SJSA1 (cell line): Measurements from ENCODE around the gene ZBTB44. TPM values are rescaled to one million over a fixed set of nuclear protein-coding genes. Genes with fewer than 3 reads are reported as not detected.
"Not testable (repeated sequence)": the region's sequence is repeated elsewhere in the genome, so short reads cannot be mapped to it uniquely, and the experiment has no call there.

Source experiments
- DNase-seq, 2 experiments: peaks; one replicate each; pipeline ENCODE4 v3.0.0-alpha.2; 2015 to 2020; ENCODE audit warnings: low spot score in 2 of 2, low read depth in 1 of 2
- H3K27ac ChIP-seq: fragments of 250-450 bp; sonication (Bioruptor Pico); 2 replicates; pipeline ENCODE4 v1.5.1; 2020; ENCODE audit warnings: mild to moderate bottlenecking, moderate library complexity
- H3K27me3 ChIP-seq: fragments of 250-450 bp; sonication (Bioruptor Pico); replicated peaks from 2 replicates; pipeline ENCODE4 v1.5.1; 2020; ENCODE audit warnings: mild to moderate bottlenecking, moderate library complexity
- H3K36me3 ChIP-seq: fragments of 250-450 bp; sonication (Bioruptor Pico); 2 replicates; pipeline ENCODE4 v1.5.1; 2020; ENCODE audit warnings: mild to moderate bottlenecking
- H3K4me1 ChIP-seq: fragments of 250-450 bp; sonication (Bioruptor Pico); replicated peaks from 2 replicates; pipeline ENCODE4 v1.6.1; 2021; ENCODE audit warnings: mild to moderate bottlenecking
- H3K4me3 ChIP-seq: fragments of 250-450 bp; sonication (Bioruptor Pico); 2 replicates; pipeline ENCODE4 v1.5.1; 2020; ENCODE audit warnings: mild to moderate bottlenecking
- H3K9me3 ChIP-seq: fragments of 250-450 bp; sonication (Bioruptor Pico); replicated peaks from 2 replicates; pipeline ENCODE4 v1.5.1; 2020; ENCODE audit warnings: mild to moderate bottlenecking
- total RNA-seq: library from RNA; depleted of rRNA; stranded (reverse); fragments of >200 nt; shearing (Covaris generic); gene quantifications from 2 replicates; pipeline ENCODE4 v1.2.3, GENCODE V29; 2014

The ZBTB44 gene
- total RNA-seq, 1 experiment from 2014 or later, result 14.4 TPM

DNA sequence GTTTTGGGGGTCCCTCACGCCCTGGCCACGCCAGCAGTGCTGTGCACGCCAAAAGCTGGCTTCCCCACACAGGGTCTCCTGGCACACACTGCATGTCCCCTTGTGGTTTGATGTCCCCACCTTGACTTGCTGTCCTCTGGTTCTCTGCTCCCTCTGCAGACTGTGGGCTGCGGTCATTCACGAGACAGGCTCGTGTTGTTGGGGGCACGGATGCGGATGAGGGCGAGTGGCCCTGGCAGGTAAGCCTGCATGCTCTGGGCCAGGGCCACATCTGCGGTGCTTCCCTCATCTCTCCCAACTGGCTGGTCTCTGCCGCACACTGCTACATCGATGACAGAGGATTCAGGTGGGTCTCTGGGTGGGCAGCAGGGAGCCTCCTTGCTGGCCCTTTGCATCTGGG is 114.9 kb downstream of the ZBTB44 start:
- Histone ChIP-seq H3K4me1 (no peaks in the 10 kb centered on the region), H3K9me3 (no peaks in the 10 kb centered on the region), H3K4me3 (no peak overlapping the region), H3K36me3 (no peaks in the 10 kb centered on the region), H3K27ac (no peak overlapping the region), H3K27me3 (no peaks in the 10 kb centered on the region)
- DNase-seq, result no peak

DNA sequence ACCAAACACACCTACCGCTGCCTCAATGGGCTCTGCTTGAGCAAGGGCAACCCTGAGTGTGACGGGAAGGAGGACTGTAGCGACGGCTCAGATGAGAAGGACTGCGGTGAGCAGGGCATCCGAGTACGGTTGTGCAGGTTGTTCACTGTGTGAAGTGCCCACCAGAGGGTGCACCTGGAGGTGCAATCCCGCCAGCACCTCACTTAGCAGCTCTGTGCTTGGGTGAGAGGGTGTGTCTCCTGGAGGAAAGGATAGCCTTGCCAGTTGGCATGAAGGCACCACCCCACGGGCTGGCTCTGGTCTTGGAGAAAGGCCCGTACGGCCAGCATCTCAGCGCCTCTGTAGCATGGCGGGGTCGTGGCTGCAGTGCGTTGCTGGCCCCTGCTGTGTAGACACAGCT is 115.8 kb downstream of the ZBTB44 start:
- Histone ChIP-seq H3K4me1 (no peaks in the 10 kb centered on the region), H3K36me3 (no peaks in the 10 kb centered on the region), H3K4me3 (no peak overlapping the region), H3K27ac (no peak overlapping the region), H3K27me3 (no peaks in the 10 kb centered on the region), H3K9me3 (no peaks in the 10 kb centered on the region)
- DNase-seq, result no peak

DNA sequence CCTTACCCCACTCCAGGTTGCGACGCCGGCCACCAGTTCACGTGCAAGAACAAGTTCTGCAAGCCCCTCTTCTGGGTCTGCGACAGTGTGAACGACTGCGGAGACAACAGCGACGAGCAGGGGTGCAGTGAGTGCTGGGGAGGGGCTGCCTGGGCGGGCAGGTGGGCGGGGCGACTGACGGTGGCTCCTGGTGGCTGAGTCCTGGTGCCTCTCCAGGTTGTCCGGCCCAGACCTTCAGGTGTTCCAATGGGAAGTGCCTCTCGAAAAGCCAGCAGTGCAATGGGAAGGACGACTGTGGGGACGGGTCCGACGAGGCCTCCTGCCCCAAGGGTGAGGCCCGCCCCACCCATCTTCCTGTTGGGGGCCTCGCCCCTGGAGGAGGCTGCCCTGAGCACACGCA is 116.4 kb downstream of the ZBTB44 start:
- no peak overlapping the region for H3K4me3 ChIP-seq
- H3K36me3 ChIP-seq, result no peaks in the 10 kb centered on the region
- H3K27me3 ChIP-seq, result no peaks in the 10 kb centered on the region
- H3K9me3 ChIP-seq, result no peaks in the 10 kb centered on the region
- H3K4me1 ChIP-seq, result no peaks in the 10 kb centered on the region
- no peak overlapping the region for H3K27ac ChIP-seq
- DNase-seq, result no peak

DNA sequence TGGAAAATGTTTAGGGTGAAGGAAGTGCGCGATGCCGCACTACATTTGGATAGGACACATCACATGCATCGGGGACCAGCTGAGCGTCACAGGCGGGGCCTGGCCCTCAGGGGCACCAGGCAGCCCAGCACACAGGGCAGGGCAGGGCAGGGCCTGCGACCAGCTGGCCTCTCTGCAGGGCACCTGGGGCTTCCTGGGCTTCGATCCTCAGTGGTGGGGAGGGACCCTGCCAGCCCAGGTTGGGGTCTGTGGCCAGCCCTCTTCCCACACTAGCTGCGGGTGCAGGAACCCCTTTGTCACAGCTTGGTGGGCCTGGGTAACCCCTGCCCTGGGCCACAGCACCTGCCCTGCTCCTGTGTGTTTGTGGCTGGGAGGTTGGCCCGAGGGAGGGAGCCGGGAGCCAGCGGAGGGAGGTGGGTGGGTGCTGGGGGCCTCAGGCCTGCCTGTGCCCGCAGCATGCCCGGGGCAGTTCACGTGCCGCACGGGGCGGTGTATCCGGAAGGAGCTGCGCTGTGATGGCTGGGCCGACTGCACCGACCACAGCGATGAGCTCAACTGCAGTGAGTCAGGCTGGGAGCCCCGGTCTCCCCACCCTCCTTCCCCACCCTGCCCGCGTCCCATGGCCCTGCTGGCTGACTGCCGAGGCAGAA is 117.2 kb downstream of the ZBTB44 start:
- Histone ChIP-seq H3K4me1 (no peaks in the 10 kb centered on the region), H3K27ac (no peak overlapping the region), H3K27me3 (no peaks in the 10 kb centered on the region), H3K36me3 (no peaks in the 10 kb centered on the region), H3K4me3 (no peak overlapping the region), H3K9me3 (no peaks in the 10 kb centered on the region)
- no peak for DNase-seq

DNA sequence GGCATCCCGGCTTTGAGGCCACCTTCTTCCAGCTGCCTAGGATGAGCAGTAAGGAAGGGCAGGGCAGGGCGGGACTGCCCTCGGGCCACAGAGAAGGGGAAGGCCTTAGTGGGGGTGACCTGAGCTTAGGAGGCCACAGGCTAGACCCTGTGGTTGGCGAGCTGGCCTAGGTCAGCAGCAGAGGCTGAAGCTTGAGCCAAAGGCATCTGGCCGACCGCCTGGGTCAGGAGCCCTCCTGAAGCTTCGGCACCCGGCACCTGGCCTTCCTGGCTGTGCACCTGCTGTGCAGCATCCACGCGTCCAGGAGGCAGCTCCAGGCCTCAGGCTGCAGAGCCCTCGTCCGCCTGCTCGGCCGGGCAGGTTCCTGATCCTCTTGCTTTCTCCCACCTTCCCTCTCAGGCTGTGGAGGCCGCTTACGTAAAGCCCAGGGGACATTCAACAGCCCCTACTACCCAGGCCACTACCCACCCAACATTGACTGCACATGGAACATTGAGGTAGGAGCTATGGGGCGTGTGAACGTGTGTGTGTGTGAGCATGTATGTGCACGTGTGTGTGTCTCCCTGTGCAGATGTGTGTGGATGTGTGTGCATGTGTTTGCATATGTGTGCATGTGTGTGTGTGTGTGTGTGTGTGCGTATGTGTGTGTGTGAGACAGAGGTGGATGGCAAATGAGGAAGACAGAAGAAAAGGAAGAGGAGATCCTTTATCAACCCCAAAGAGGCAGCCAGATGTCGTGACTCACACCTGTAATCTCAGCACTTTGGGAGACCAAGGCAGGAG is 120.3 kb downstream of the ZBTB44 start:
- H3K4me3 ChIP-seq, result no peak overlapping the region
- no peaks in the 10 kb centered on the region for H3K27me3 ChIP-seq
- H3K4me1 ChIP-seq, result no peaks in the 10 kb centered on the region
- DNase-seq, result no peak
- no peaks in the 10 kb centered on the region for H3K36me3 ChIP-seq
- H3K9me3 ChIP-seq, result no peaks in the 10 kb centered on the region
- no peak overlapping the region for H3K27ac ChIP-seq

DNA sequence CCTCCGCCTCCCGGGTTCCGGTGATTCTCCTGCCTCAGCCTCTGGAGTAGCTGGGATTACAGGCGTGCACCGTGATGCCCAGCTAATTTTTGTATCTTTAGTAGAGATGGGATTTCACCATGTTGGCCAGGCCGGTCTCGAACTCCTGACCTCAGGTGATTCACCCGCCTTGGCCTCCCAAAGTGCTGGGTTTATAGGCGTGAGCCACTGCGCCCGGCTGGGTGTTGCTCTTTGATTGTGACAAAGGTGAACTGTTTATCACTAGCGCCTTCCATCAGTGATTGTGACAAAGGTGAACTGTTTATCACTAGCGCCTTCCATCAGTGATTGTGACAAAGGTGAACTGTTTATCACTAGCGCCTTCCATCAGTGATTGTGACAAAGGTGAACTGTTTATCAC is 121.2 kb downstream of the ZBTB44 start:
- H3K36me3 ChIP-seq, H3K9me3 ChIP-seq, H3K27me3 ChIP-seq, DNase-seq, H3K4me1 ChIP-seq, H3K27ac ChIP-seq, H3K4me3 ChIP-seq: not testable (repeated sequence)

DNA sequence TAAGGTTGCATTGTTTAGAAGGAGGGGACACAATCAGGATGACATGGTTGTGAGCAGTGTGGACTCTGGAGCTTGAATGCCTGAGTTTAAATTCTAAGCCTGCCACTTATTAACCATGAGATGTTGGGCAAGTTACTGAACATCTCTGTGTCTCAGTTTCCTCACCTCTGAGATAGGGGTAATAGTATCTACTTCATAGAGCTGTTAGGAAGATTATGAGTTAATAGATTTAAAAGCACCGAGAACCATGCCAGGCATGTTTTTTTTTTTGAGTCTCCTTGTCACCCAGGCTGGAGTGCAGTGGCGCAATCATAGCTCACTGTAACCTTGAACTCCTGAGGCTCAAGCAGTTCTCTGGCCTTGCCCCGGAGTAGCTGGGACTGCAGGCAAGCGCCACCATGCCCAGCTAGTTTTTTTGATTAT is 121.9 kb downstream of the ZBTB44 start:
- no peaks in the 10 kb centered on the region for H3K4me1 ChIP-seq
- H3K4me3 ChIP-seq, result no peak overlapping the region
- H3K36me3 ChIP-seq, result no peaks in the 10 kb centered on the region
- no peak for DNase-seq
- no peak overlapping the region for H3K27ac ChIP-seq
- no peaks in the 10 kb centered on the region for H3K27me3 ChIP-seq
- H3K9me3 ChIP-seq, result no peaks in the 10 kb centered on the region

DNA sequence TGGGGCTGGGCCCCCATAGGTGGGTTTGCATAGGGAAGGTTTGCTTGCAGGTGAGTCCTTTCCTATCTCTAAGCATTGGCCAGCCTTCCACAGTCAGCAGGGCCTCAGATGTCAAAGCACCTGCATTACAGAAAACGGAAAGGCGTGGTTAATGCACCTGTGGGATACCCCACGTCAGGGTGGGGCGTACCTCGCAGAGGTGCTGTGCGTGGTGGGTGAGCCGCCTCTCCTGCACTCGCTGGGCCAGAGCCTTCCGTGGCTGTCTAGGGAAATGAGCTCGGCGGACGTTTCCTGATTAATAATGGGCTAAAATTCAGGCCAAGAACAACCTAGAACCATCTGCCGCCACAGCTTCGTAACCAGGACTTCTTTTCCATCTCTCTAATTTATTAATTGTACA is 122.8 kb downstream of the ZBTB44 start:
- H3K4me1 ChIP-seq, result no peaks in the 10 kb centered on the region
- DNase-seq, result no peak
- no peaks in the 10 kb centered on the region for H3K27me3 ChIP-seq
- no peak overlapping the region for H3K4me3 ChIP-seq
- no peaks in the 10 kb centered on the region for H3K36me3 ChIP-seq
- H3K9me3 ChIP-seq, result no peaks in the 10 kb centered on the region
- no peak overlapping the region for H3K27ac ChIP-seq

DNA sequence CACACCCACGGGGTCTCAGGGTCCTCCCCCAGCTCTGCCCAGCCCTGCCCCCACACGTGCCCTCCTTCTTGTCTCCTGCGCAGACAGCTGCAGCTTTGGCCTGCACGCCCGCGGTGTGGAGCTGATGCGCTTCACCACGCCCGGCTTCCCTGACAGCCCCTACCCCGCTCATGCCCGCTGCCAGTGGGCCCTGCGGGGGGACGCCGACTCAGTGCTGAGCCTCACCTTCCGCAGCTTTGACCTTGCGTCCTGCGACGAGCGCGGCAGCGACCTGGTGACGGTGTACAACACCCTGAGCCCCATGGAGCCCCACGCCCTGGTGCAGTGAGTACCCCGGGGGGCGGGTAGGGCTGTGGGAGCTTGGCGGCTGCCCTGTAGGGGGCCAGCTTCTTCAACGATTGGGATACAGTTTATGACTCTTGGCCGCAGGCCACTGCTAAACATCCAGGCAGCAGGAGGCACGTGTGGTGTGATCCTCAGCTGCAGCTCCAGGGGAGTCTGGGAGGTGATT is 124.3 kb downstream of the ZBTB44 start:
- DNase-seq, result no peak
- no peaks in the 10 kb centered on the region for H3K4me1 ChIP-seq
- no peak overlapping the region for H3K27ac ChIP-seq
- no peaks in the 10 kb centered on the region for H3K36me3 ChIP-seq
- no peaks in the 10 kb centered on the region for H3K27me3 ChIP-seq
- H3K4me3 ChIP-seq, result no peak overlapping the region
- no peaks in the 10 kb centered on the region for H3K9me3 ChIP-seq

DNA sequence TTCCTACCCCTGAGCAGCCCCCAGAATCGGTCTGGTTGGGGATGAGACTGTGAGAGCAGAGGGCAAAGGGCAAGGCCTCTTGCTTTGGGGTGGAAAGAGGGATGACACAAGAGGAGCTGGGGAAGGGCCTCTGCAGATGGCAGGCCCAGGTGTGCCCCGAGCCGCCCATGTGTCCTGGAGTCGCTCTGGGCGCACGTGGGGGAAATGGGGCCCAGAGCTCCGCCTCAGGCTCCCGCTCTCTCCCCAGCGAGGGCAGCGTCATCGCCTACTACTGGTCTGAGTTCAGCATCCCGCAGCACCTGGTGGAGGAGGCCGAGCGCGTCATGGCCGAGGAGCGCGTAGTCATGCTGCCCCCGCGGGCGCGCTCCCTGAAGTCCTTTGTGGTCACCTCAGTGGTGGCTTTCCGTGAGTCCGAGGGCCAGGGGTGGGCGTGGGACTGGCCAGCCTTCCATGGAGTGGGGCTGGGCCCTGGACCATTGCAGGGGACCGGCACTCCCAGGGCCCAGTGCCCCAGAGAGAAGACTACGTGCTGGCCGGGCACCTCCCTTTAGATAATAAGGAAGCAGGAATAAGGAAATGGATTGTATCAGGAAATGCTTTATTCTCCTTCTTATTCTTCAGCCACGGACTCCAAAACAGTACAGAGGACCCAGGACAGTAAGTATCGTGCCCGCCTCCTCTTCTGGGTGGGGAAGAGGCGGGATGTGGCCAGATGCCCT is 125.1 kb downstream of the ZBTB44 start:
- Histone ChIP-seq H3K27me3 (no peaks in the 10 kb centered on the region), H3K27ac (no peak overlapping the region), H3K9me3 (no peaks in the 10 kb centered on the region), H3K36me3 (no peaks in the 10 kb centered on the region), H3K4me1 (no peaks in the 10 kb centered on the region), H3K4me3 (no peak overlapping the region)
- no peak for DNase-seq

DNA sequence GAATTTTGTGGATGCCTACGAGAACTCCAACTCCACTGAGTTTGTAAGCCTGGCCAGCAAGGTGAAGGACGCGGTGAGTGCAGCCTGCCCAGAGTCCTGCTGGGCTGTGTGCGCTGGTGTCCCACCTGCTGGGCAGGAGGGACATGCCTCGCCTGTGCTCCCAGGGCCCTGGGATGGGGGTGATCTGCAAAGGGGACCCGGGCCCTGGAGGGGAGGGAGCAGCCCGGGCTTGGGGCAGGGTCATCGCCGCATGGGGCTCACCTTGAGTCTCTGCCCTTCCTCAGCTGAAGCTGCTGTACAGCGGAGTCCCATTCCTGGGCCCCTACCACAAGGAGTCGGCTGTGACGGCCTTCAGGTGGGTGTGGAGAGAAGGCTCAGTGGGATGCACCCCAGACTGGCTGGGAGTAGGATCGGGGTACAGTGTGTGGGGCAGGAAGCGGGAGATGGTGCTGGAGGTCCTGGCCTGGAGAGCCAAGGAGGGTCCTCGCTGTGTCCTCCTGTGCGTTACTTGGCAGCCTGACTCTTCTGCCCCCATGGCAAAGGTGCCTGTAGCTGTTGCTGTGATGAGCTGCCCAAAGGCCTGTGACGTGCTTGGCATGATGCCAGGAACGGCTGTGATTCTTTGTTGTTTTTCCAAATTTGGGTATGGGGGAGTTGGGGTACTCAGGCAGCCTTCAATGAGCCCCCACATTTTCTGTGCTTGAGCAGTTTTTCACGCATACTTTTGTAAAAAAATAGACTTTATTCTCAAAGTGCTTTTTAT is 126.0 kb downstream of the ZBTB44 start:
- H3K4me3 ChIP-seq, result no peak overlapping the region
- H3K27me3 ChIP-seq, result no peaks in the 10 kb centered on the region
- DNase-seq, result no peak

DNA sequence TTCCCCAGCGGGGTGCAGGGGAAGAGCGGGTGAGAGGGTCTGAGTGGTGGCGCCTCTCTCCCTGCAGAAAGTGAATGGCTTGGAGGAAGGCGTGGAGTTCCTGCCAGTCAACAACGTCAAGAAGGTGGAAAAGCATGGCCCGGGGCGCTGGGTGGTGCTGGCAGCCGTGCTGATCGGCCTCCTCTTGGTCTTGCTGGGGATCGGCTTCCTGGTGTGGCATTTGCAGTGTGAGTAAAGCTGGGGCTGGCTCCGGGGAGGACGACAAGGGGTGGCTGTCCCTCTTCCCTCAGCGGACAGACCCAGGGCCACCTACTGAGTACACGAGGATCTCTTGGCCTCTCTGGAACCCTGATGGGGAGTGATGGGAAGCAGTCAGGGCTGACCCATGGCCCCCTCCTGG is 126.7 kb downstream of the ZBTB44 start:
- H3K4me1 ChIP-seq, result no peaks in the 10 kb centered on the region
- H3K27me3 ChIP-seq, result no peaks in the 10 kb centered on the region
- DNase-seq, result no peak
- H3K27ac ChIP-seq, result no peak overlapping the region
- H3K36me3 ChIP-seq, result no peaks in the 10 kb centered on the region
- H3K9me3 ChIP-seq, result no peaks in the 10 kb centered on the region
- no peak overlapping the region for H3K4me3 ChIP-seq

More for the DNA sequence above, 126.0 kb downstream of the ZBTB44 start:
- no peaks in the 10 kb centered on the region for H3K9me3 ChIP-seq
- H3K27ac ChIP-seq, result no peak overlapping the region
- no peaks in the 10 kb centered on the region for H3K36me3 ChIP-seq
- H3K4me1 ChIP-seq, result no peaks in the 10 kb centered on the region

DNA sequence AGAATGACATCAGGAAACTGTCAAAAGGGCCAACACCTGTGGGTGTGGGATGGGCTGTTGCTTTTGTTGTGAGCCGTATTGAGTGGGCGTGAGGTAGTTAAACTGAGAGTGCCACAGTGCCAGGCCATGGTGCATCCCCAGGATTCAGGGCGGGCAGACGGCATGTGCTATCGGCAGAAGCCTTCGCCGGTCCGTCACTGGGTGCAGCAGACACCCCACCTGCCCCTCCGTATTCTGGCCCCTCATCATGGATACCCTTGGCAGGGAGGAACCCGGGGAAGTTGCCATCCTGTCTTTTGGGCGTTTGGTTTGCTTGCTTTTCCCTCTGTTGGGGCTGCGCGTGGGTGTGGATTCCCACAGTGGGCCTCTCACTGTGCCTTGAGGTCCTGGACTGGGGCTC is 127.6 kb downstream of the ZBTB44 start:
- H3K27ac ChIP-seq, result no peak overlapping the region
- H3K4me3 ChIP-seq, result no peak overlapping the region
- no peaks in the 10 kb centered on the region for H3K9me3 ChIP-seq
- no peaks in the 10 kb centered on the region for H3K4me1 ChIP-seq
- no peak for DNase-seq
- H3K36me3 ChIP-seq, result no peaks in the 10 kb centered on the region
- no peaks in the 10 kb centered on the region for H3K27me3 ChIP-seq
